SH-SY5Y (cell line): ENCODE results near the gene PNPLA2.

ENCODE experiments used
- GATA2 ChIP-seq: IDR thresholded peaks from 2 replicates; pipeline ENCODE4 v1.6.1; 2011; ENCODE audit warnings: mild to moderate bottlenecking, low read depth, low read length
- GATA3 ChIP-seq: IDR thresholded peaks from 2 replicates; pipeline ENCODE4 v1.6.1; 2011; ENCODE audit warnings: low read depth, mild to moderate bottlenecking, low read length, moderate library complexity

DNA sequence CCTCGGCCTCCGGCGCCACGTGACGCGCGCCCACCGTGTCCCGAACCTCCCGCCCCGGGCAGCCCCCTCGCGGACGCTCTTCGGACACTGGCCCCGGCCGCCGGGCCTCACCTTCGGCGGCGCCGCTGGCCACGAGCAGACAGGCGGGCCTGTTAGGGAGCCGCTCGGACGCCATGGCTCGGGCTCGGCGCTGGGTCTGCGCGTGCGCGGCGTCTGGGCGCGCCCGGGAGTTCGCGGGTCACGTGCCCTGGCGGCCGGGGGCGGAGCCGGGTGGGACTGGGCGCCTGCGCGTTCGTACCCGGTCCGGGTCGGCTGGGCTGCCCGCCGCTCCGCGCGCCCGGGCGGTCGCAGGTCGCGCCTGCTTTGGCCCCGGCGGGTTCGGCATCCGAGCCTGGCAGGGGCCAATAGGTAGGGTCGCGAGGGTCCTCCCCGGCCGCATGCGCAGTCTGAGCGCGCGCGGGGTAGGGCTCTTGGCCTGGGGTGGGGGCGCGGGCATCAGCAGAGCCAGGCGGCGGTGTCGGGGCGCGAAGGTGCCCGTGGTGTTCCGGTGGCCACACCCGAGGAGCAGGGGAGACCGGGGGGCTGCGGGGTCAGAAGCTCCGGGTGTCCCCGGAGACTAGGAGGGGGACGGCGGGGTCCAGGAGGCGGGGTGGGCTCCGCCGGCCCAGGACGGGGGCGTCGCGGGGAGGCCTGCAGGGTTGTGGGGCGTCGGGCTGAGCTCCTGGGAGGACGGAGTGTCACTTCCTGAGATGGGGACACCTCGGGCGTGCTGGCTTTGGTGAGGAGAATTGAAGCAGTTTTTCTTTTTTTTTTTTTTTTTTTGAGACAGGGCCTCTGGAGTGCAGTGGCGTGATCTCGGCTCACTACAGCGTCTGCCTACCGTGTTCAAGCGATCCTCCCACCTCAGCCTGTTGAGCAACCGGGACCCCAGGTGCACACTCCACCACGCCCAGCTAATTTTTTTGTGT, 41.1 kb upstream of the PNPLA2 start, which contains the start of gene GATD1:
- TF ChIP-seq GATA2 = no peak
- TF ChIP-seq GATA3 = no peak
